ENCODE measurements around the gene PIF1. TPM values are rescaled to one million over a fixed set of nuclear protein-coding genes. Genes with fewer than 3 reads are reported as not detected.

The PIF1 gene
- total RNA-seq, 1 donor: 7.4 TPM

- H3K4me3 ChIP-seq (ENCODE audit: low read depth, low read length): no peak overlapping the region
- DNase-seq (ENCODE audit: low read depth): no peak
- no peak for TF ChIP-seq CTCF (IDR thresholded peaks at IDR 0.05; ENCODE audit: insufficient read depth, low read length)
These were observed 22.6 kb upstream of the PIF1 start for GRCh38 chr15:64847876-64848716.

- DNase-seq (ENCODE audit: low read depth): no peak
- no peak for TF ChIP-seq CTCF (IDR thresholded peaks at IDR 0.05; ENCODE audit: insufficient read depth, low read length)
- no peak overlapping the region for H3K4me3 ChIP-seq (ENCODE audit: low read depth, low read length)
These were observed 22.0 kb upstream of the PIF1 start for GRCh38 chr15:64847448-64847847.

- no peak overlapping the region for H3K4me3 ChIP-seq (ENCODE audit: low read depth, low read length)
These were observed 21.6 kb upstream of the PIF1 start for GRCh38 chr15:64847016-64847415.

GRCh38 chr15:64845831-64846595 is 20.6 kb upstream of the PIF1 start:
- DNase-seq (ENCODE audit: low read depth): no peak
- peak overlapping the region; percentile 94 for H3K4me3 ChIP-seq (ENCODE audit: low read depth, low read length)

More at GRCh38 chr15:64847016-64847415, 21.6 kb upstream of the PIF1 start:
- no peak for TF ChIP-seq CTCF (IDR thresholded peaks at IDR 0.05; ENCODE audit: insufficient read depth, low read length)
- no peak for DNase-seq (ENCODE audit: low read depth)

GRCh38 chr15:64845183-64845611 is 19.8 kb upstream of the PIF1 start:
- H3K4me3 ChIP-seq (ENCODE audit: low read depth, low read length): peak overlapping the region; percentile 94
- no peak for TF ChIP-seq CTCF (IDR thresholded peaks at IDR 0.05; ENCODE audit: insufficient read depth, low read length)
- peak; percentile 56 for DNase-seq (ENCODE audit: low read depth)

More at GRCh38 chr15:64845831-64846595, 20.6 kb upstream of the PIF1 start:
- TF ChIP-seq CTCF (IDR thresholded peaks at IDR 0.05; ENCODE audit: insufficient read depth, low read length): no peak

GRCh38 chr15:64844576-64845145 is 19.2 kb upstream of the PIF1 start:
- DNase-seq (ENCODE audit: low read depth): no peak
- TF ChIP-seq CTCF (IDR thresholded peaks at IDR 0.05; ENCODE audit: insufficient read depth, low read length): no peak
- H3K4me3 ChIP-seq (ENCODE audit: low read depth, low read length): peak overlapping the region; percentile 94

All from fibroblast of the aortic adventitia (primary cell).